HepG2 (cell line): Measurements from ENCODE around the gene AUH. TPM values are rescaled to one million over a fixed set of nuclear protein-coding genes. Genes with fewer than 3 reads are reported as not detected.
A peak's percentile ranks its signal among the peaks of the same experiment; 100 is the strongest.

ENCODE experiments used
- ATAC-seq: fragments of 200-7000 bp; cut with Tn5 transposase; 3 replicates; pipeline ENCODE4 v1.9.1; 2020; ENCODE audit warnings: mild to moderate bottlenecking, moderate library complexity
- BruUV-seq: library from RNA; stranded (reverse); fragments of 400-500 nt; replicated peaks from 2 replicates; lab custom pipeline; 2021; lab: Mats Ljungman, UMichigan
- CTCF ChIA-PET: fragments of 300-600 bp; formaldehyde crosslinking; extraction: SDS; loops from one replicate; lab custom pipeline; 2021; ENCODE audit warnings: low total read pairs, inconsistent platforms, low intra/inter-chr PET ratio; lab: Yijun Ruan, JAX
- POLR2A ChIA-PET: fragments of 350-600 bp; sonication (Branson Sonifier 250); formaldehyde crosslinking; loops from one replicate; lab custom pipeline; 2020; ENCODE audit warnings: antibody characterized with exemption, inconsistent platforms; lab: Yijun Ruan, JAX
- DNase-seq: peaks from one replicate; pipeline ENCODE4 v3.0.0-alpha.2; 2015; ENCODE audit warnings: low spot score
- FAIRE-seq: peaks from 3 replicates; lab custom pipeline; 2011; peaks lifted over from hg19 to GRCh38; lab: Jason Lieb, UNC
- H2AFZ ChIP-seq: one replicate; pipeline ENCODE4 v1.6.1; 2011; ENCODE audit warnings: low read length, inconsistent platforms
- H3K27ac ChIP-seq: fragments of 300-600 bp; 3 replicates; pipeline ENCODE4 v1.8.0; 2011; ENCODE audit warnings: mixed run types, mild to moderate bottlenecking, mixed read lengths, low read length, inconsistent platforms; ENCODE audit not compliant: insufficient read depth; ENCODE audit errors: extremely low read length
- H3K27me3 ChIP-seq, 2 experiments: fragments of 200-600 bp in 1 of 2; 2 replicates in 1 of 2; 3 replicates in 1 of 2; pipeline versions ENCODE4 v1.6.0 to v1.8.0; 2011; ENCODE audit warnings: low read length in 2 of 2, mild to moderate bottlenecking in 2 of 2, moderate library complexity in 2 of 2, inconsistent platforms in 1 of 2; ENCODE audit not compliant: insufficient read depth in 2 of 2, control insufficient read depth in 1 of 2
- H3K36me3 ChIP-seq, 2 experiments: fragments of 200-600 bp in 1 of 2; replicated peaks in 1 of 2; 2 replicates in 1 of 2; 3 replicates in 1 of 2; pipeline versions ENCODE4 v1.5.1 to v1.8.0; 2011; ENCODE audit warnings: low read length in 2 of 2, inconsistent platforms in 1 of 2; ENCODE audit not compliant: insufficient read depth in 2 of 2, control insufficient read depth in 1 of 2
- H3K4me1 ChIP-seq: 2 replicates; pipeline ENCODE4 v1.5.1; 2012; ENCODE audit warnings: low read length, inconsistent platforms; ENCODE audit not compliant: insufficient read depth
- H3K4me2 ChIP-seq: 2 replicates; pipeline ENCODE4 v1.6.0; 2011; ENCODE audit warnings: low read depth, low read length, inconsistent platforms
- H3K4me3 ChIP-seq, 3 experiments: fragments of 200-600 bp in 1 of 3; sonication (generic), shearing (Covaris generic) in 1 of 3; replicated peaks in 1 of 3; 2 replicates each; pipeline ENCODE4 v1.5.1; 2011 to 2016; ENCODE audit warnings: low read length in 3 of 3, inconsistent platforms in 2 of 3, low read depth in 2 of 3, mild to moderate bottlenecking in 2 of 3, control low read depth in 1 of 3, mixed read lengths in 1 of 3; ENCODE audit not compliant: insufficient read depth in 1 of 3
- H3K79me2 ChIP-seq: one replicate; pipeline ENCODE4 v1.6.1; 2011; ENCODE audit warnings: low read length, inconsistent platforms; ENCODE audit not compliant: insufficient read depth
- H3K9ac ChIP-seq: 2 replicates; pipeline ENCODE4 v1.6.0; 2011; ENCODE audit warnings: mild to moderate bottlenecking, low read depth, low read length, inconsistent platforms; ENCODE audit not compliant: insufficient read depth
- H3K9me3 ChIP-seq: 2 replicates; pipeline ENCODE4 v1.5.1; 2012; ENCODE audit warnings: mild to moderate bottlenecking, low read length
- H4K20me1 ChIP-seq: 2 replicates; pipeline ENCODE4 v1.6.0; 2011; ENCODE audit warnings: inconsistent platforms, mild to moderate bottlenecking, low read length, moderate library complexity; ENCODE audit not compliant: insufficient read depth
- CSRNP1 ChIP-seq: sonication (generic); formaldehyde crosslinking; IDR thresholded peaks from 2 replicates; pipeline ENCODE4 v1.8.1; 2023; ENCODE audit warnings: mild to moderate bottlenecking, missing genetic modification reagents
- EP300 ChIP-seq, 3 experiments: sonication (generic) in 1 of 3; formaldehyde crosslinking in 1 of 3; IDR thresholded peaks; 2 replicates each; pipeline versions ENCODE4 v1.5.1 to v1.6.1; 2011 to 2020; ENCODE audit warnings: low read depth in 2 of 3, low read length in 2 of 3, borderline replicate concordance in 1 of 3, improper control_type of control experiment in 1 of 3, mild to moderate bottlenecking in 1 of 3, missing genetic modification reagents in 1 of 3, moderate library complexity in 1 of 3
- ETV5 ChIP-seq: IDR thresholded peaks from 2 replicates; pipeline ENCODE4 v1.6.1; 2018; ENCODE audit warnings: missing biosample characterization, missing genetic modification reagents, inconsistent platforms, borderline replicate concordance
- SIN3B ChIP-seq: fragments of 150-350 bp; IDR thresholded peaks from 2 replicates; pipeline ENCODE4 v1.6.1; 2014; ENCODE audit warnings: low read length
- ZNF136 ChIP-seq: sonication (generic); formaldehyde crosslinking; IDR thresholded peaks from 2 replicates; pipeline ENCODE4 v1.8.1; 2022; ENCODE audit warnings: low read depth, mild to moderate bottlenecking, moderate library complexity, missing genetic modification reagents
- ZNF318 ChIP-seq: sonication (generic); formaldehyde crosslinking; IDR thresholded peaks from 2 replicates; pipeline ENCODE4 v1.4.0; 2020; ENCODE audit warnings: mild to moderate bottlenecking, missing genetic modification reagents
- ZNF350 ChIP-seq: sonication (generic); formaldehyde crosslinking; IDR thresholded peaks from 2 replicates; pipeline ENCODE4 v1.4.0; 2020; ENCODE audit warnings: mild to moderate bottlenecking, low read depth, missing genetic modification reagents, borderline replicate concordance
- ZNF598 ChIP-seq: sonication (generic); formaldehyde crosslinking; IDR thresholded peaks from 2 replicates; pipeline ENCODE4 v1.5.1; 2020; ENCODE audit warnings: mild to moderate bottlenecking, missing genetic modification reagents, borderline replicate concordance
- ZNF644 ChIP-seq: IDR thresholded peaks from 2 replicates; pipeline ENCODE4 v1.6.1; 2016; ENCODE audit warnings: low read depth
- whole genome bisulfite sequencing: methylation state at CpG from one replicate; pipeline ENCODE4 v1.1.6; 2017; ENCODE audit warnings: low lambda C conversion rate; 5-methylcytosine and 5-hydroxymethylcytosine counted together
- in situ Hi-C: cut with HindIII; loops from 2 replicates; pipeline ENCODE4 v1.10.0; 2017; ENCODE audit warnings: low pct_unique_long_range_greater_than_20kb; ENCODE audit not compliant: extremely low pct_ligation_motif_present
- intact Hi-C: fragments of 100-400 bp; cut with micrococcal nuclease; formaldehyde crosslinking; loops from one replicate; pipeline ENCODE4 v1.10.0; 2022; ENCODE audit not compliant: unreplicated experiment
- polyA plus RNA-seq, 8 experiments: library from polyadenylated mRNA; depleted of rRNA in 3 of 8; stranded (reverse) in 7 of 8; unstranded in 1 of 8; fragments of >200 nt; fragmentation: Illumina TruSeq in 4 of 8; extraction: Trizol in 4 of 8; gene quantifications; 2 replicates each; pipeline versions ENCODE4 v1.2.1 to v1.2.3, GENCODE V29; 2011 to 2016; ENCODE audit warnings: low read depth in 4 of 8, missing spikeins in 1 of 8, mixed read lengths in 1 of 8; ENCODE audit not compliant: insufficient read depth in 1 of 8
- total RNA-seq, 5 experiments: library from RNA; depleted of rRNA; stranded (reverse); fragments of >200 nt; fragmentation: Illumina TruSeq; extraction: Trizol; gene quantifications; 2 replicates each; pipeline ENCODE4 v1.2.3, GENCODE V29; 2016; ENCODE audit warnings: low read depth in 1 of 5
- TF ChIP-seq, protein P1 (sequence below): IDR thresholded peaks from 2 replicates; pipeline ENCODE4 v1.6.1; 2018; ENCODE audit warnings: missing genetic modification reagents, mild to moderate bottlenecking, missing compliant biosample characterization

Gene AUH
- total and polyA plus RNA-seq, 2 of the 13 experiments (the other 11 are each of a cell fraction or from before 2014, with no cell fraction given): 25.8 to 31.9 TPM

DNA sequence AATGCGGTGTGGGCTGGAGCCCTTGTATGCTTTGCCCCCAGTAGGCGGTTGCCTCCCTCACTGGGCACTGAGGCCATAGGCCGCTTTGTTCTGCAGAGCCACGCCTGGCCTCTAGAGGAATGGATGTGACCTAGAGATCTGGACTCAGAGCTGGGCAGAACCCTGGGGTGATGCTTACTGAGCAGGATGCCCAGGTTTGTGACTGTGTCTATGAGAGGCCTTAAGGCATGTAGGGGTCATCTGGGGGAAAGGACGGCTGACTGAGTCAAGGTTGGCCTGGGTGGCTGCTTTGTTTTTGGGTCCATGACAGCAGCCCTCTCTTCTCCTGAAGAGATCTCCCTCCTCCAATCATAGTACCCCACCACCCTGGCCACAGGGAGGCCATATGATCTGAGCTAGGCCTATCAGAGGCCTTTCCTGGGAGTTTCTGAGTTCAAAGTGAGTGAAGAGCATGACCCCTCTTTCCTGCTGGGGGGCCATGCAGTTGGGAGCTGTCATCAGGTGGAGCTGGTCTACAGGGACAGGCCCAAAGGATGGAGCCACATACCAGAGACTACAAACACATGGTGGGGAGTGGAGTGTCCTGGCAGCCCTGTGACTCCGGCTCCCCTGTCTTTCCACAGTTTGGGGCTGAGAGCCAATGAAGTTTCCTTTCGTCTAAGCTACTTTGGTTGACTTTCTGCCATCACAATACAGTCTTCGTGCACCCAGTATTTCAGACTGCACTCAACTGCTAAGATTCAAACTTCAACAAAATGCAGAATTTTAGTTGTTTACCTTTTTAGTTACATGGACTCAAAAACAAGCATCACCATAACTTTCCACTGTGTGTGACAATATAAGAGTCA is 165.4 kb downstream of the AUH start:
- Histone ChIP-seq H2AFZ (no peak overlapping the region), H3K36me3 (no peaks in the 10 kb centered on the region), H3K79me2 (peaks cover 19% of the 10 kb centered on the region), H3K27ac (peak overlapping the region; percentile 100), H3K4me2 (peak overlapping the region; percentile 92), H3K4me3 (peak overlapping the region in 1 of 3 experiments; percentile 1; a peak in 1 of 6 replicates), H3K27me3 (no peaks in the 10 kb centered on the region), H3K9ac (peak overlapping the region; percentile 99), H3K9me3 (peaks cover 11% of the 10 kb centered on the region), H4K20me1 (no peaks in the 10 kb centered on the region), H3K4me1 (peaks cover 86% of the 10 kb centered on the region)
- DNase-seq (peak; percentile 65), ATAC-seq (peak; percentile 21), FAIRE-seq (no peak)
- POLR2A ChIA-PET: interaction anchor here (0.7 to 5.1 kb wide), 16 partner anchors 10 to 230 kb away, joined by 3 to 178 read pairs (median 11); partner anchors contain the start of genes AUH and NFIL3
- CTCF ChIA-PET: no interaction called here
- 69% methylated on average over 8 of the region's 8 CpGs for WGBS
- intact Hi-C loops: loop anchor here (5.0 to 10.0 kb wide), 2 partner anchors 132 to 166 kb away; partner anchors contain the start of gene AUH
- no TSS peak for BruUV-seq
- in situ Hi-C loops: loop anchor here (10.0 kb wide), 1 partner anchor 152 kb away; no protein-coding TSS in a partner anchor
- TF ChIP-seq ZNF318 (CRISPR knock-in tag) (no peak), EP300 (IDR thresholded peaks at IDR 0.05; ENCODE audit: low read depth in 2 of 2, low read length in 2 of 2) (no peak; a peak in 1 of 4 replicates), EP300 (CRISPR knock-in tag; IDR thresholded peaks at IDR 0.05; ENCODE audit: borderline replicate concordance) (peak; percentile 34; the same call in 1 of the 2 replicates), ZNF350 (CRISPR knock-in tag) (peak; percentile 32; the same call in 1 of the 2 replicates), CSRNP1 (CRISPR knock-in tag) (0 out of 2 replicates have a peak, but pooled peaks have one; percentile 30), ETV5 (CRISPR knock-in tag) (no peak), ZNF644 (0 out of 2 replicates have a peak, but pooled peaks have one; percentile 4), ZNF598 (CRISPR knock-in tag) (0 out of 2 replicates have a peak, but pooled peaks have one; percentile 43), ZNF136 (CRISPR knock-in tag) (no peak), SIN3B (no peak)
- TF ChIP-seq, protein P1, sequence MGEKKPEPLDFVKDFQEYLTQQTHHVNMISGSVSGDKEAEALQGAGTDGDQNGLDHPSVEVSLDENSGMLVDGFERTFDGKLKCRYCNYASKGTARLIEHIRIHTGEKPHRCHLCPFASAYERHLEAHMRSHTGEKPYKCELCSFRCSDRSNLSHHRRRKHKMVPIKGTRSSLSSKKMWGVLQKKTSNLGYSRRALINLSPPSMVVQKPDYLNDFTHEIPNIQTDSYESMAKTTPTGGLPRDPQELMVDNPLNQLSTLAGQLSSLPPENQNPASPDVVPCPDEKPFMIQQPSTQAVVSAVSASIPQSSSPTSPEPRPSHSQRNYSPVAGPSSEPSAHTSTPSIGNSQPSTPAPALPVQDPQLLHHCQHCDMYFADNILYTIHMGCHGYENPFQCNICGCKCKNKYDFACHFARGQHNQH (CRISPR knock-in tag): peak; percentile 2
